ENCODE measurements around the gene GJA1.

Gene GJA1

GRCh38 chr6:121492536-121492935 lies 57.1 kb downstream of the GJA1 start:
- DNase-seq: no peak

- no peak for DNase-seq
Observed at GRCh38 chr6:121497970-121498375, 62.5 kb downstream of the GJA1 start.

- DNase-seq: no peak
Observed at GRCh38 chr6:121498481-121499276, 63.2 kb downstream of the GJA1 start.

Data from T-helper 2 cell (primary cell).